Measurements from ENCODE around the gene TPK1.

DNA sequence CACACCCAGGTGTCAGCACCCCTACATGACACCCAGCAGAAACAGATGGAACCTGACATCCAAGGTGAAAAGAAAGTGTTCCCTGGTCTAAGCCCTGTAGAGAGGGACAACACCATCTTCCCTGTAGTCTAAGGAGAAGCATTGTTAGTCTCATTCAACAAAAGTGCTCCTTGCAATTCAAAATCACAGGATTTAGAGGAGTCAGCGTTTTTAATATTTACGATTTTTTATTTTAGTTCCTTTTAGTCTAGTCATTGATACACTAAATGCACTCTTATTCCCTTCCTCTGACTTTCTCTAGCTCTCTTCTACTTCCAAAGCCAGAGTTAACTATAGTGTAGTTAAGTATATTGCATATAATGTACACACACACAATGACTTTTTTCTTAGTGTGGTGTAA, 163.0 kb downstream of the TPK1 start:
- TF ChIP-seq, protein P1, sequence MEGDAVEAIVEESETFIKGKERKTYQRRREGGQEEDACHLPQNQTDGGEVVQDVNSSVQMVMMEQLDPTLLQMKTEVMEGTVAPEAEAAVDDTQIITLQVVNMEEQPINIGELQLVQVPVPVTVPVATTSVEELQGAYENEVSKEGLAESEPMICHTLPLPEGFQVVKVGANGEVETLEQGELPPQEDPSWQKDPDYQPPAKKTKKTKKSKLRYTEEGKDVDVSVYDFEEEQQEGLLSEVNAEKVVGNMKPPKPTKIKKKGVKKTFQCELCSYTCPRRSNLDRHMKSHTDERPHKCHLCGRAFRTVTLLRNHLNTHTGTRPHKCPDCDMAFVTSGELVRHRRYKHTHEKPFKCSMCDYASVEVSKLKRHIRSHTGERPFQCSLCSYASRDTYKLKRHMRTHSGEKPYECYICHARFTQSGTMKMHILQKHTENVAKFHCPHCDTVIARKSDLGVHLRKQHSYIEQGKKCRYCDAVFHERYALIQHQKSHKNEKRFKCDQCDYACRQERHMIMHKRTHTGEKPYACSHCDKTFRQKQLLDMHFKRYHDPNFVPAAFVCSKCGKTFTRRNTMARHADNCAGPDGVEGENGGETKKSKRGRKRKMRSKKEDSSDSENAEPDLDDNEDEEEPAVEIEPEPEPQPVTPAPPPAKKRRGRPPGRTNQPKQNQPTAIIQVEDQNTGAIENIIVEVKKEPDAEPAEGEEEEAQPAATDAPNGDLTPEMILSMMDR (IDR thresholded peaks at IDR 0.05) = no peak
- no peak for TF ChIP-seq POLR2A (IDR thresholded peaks at IDR 0.05)

Data from Peyer's patch (tissue), 4 donors.